NCI-H226 (cell line): ENCODE measurements around the gene DENND4B.
"Not testable (repeated sequence)": the region's sequence is repeated elsewhere in the genome, so short reads cannot be mapped to it uniquely, and the experiment has no call there.

Experiments used
- DNase-seq: peaks from one replicate; pipeline ENCODE4 v3.0.0-alpha.2; 2015

The DENND4B gene

GRCh38 chr1:153922972-153923925 is 23.3 kb downstream of the DENND4B start, which contains the start of gene GATAD2B:
Gene GATAD2B, minus strand, starts transcription at chr1:153922972. Its CDS starts 94,625 bp downstream, at chr1:153828347.
- peak; percentile 100 for DNase-seq

GRCh38 chr1:153922076-153922971 is 24.2 kb downstream of the DENND4B start:
- peak; percentile 68 for DNase-seq

GRCh38 chr1:153921803-153922075 is 24.8 kb downstream of the DENND4B start:
- DNase-seq: no peak

- no peak for DNase-seq
Measured at GRCh38 chr1:153921080-153921802, 25.3 kb downstream of the DENND4B start.

GRCh38 chr1:153919876-153920852 is 26.4 kb downstream of the DENND4B start:
- peak; percentile 39 for DNase-seq

- no peak for DNase-seq
Measured at GRCh38 chr1:153916297-153916696, 30.2 kb downstream of the DENND4B start.

GRCh38 chr1:153912349-153912748 is 34.2 kb downstream of the DENND4B start:
- DNase-seq: no peak

- DNase-seq: not testable (repeated sequence)
Measured at GRCh38 chr1:153910560-153910959, 36.0 kb downstream of the DENND4B start.

- no peak for DNase-seq
Measured at GRCh38 chr1:153908071-153908470, 38.4 kb downstream of the DENND4B start.

GRCh38 chr1:153907134-153907533 is 39.4 kb downstream of the DENND4B start:
- no peak for DNase-seq

- DNase-seq: no peak
Measured at GRCh38 chr1:153906396-153906795, 40.1 kb downstream of the DENND4B start.

GRCh38 chr1:153905908-153906307 is 40.6 kb downstream of the DENND4B start:
- DNase-seq: not testable (repeated sequence)

- DNase-seq: no peak
Measured at GRCh38 chr1:153903841-153904455, 42.6 kb downstream of the DENND4B start.

- DNase-seq: no peak
Measured at GRCh38 chr1:153899509-153899908, 47.0 kb downstream of the DENND4B start.

GRCh38 chr1:153895866-153896265 is 50.7 kb downstream of the DENND4B start:
- peak; percentile 40 for DNase-seq

- DNase-seq: not testable (repeated sequence)
Measured at GRCh38 chr1:153891042-153891441, 55.5 kb downstream of the DENND4B start.

- DNase-seq: no peak
Measured at GRCh38 chr1:153888533-153888932, 58.0 kb downstream of the DENND4B start.

- DNase-seq: no peak
Measured at GRCh38 chr1:153886127-153886526, 60.4 kb downstream of the DENND4B start.

GRCh38 chr1:153883223-153883622 is 63.3 kb downstream of the DENND4B start:
- no peak for DNase-seq

GRCh38 chr1:153882296-153882912 is 64.1 kb downstream of the DENND4B start:
- no peak for DNase-seq

GRCh38 chr1:153881751-153882150 is 64.8 kb downstream of the DENND4B start:
- no peak for DNase-seq
